Keratinocyte (primary cell): ENCODE measurements around the gene CMTM2. TPM values are rescaled to one million over a fixed set of nuclear protein-coding genes. Genes with fewer than 3 reads are reported as not detected.

Experiments
- DNase-seq: peaks from one replicate; pipeline ENCODE4 v3.0.0-alpha.2; 2011; ENCODE audit warnings: low read depth, missing footprints, low spot score
- FAIRE-seq: peaks from 2 replicates; lab custom pipeline; 2011; peaks lifted over from hg19 to GRCh38; lab: Jason Lieb, UNC
- H2AFZ ChIP-seq: 2 replicates; pipeline ENCODE4 v1.6.0; 2012; ENCODE audit warnings: low read length, control low read depth, inconsistent platforms; ENCODE audit not compliant: control insufficient read depth
- H3K27ac ChIP-seq: 2 replicates; pipeline ENCODE4 v1.5.1; 2011; ENCODE audit warnings: low read length; ENCODE audit not compliant: control insufficient read depth, insufficient read depth
- H3K27me3 ChIP-seq: 3 replicates; pipeline ENCODE4 v1.6.0; 2011; ENCODE audit warnings: low read length; ENCODE audit not compliant: control insufficient read depth, insufficient read depth; ENCODE audit errors: extremely low read depth
- H3K36me3 ChIP-seq, 2 experiments: 2 replicates in 1 of 2; 3 replicates in 1 of 2; pipeline ENCODE4 v1.5.1; 2011; ENCODE audit warnings: low read length in 2 of 2, mild to moderate bottlenecking in 1 of 2; ENCODE audit not compliant: control insufficient read depth in 2 of 2, insufficient read depth in 2 of 2; ENCODE audit errors: extremely low read depth in 1 of 2
- H3K4me1 ChIP-seq: 3 replicates; pipeline ENCODE4 v1.5.1; 2011; ENCODE audit warnings: low read length; ENCODE audit not compliant: control insufficient read depth, insufficient read depth; ENCODE audit errors: extremely low read depth
- H3K4me2 ChIP-seq: 3 replicates; pipeline ENCODE4 v1.6.0; 2011; ENCODE audit warnings: low read depth, low read length; ENCODE audit not compliant: control insufficient read depth, insufficient read depth; ENCODE audit errors: extremely low read depth
- H3K4me3 ChIP-seq, 3 experiments: fragments of 200-600 bp in 1 of 3; sonication (generic) in 1 of 3; 2 replicates in 2 of 3; 3 replicates in 1 of 3; pipeline ENCODE4 v1.5.1; 2011 to 2016; ENCODE audit warnings: low read length in 3 of 3, mild to moderate bottlenecking in 3 of 3, control low read depth in 2 of 3, inconsistent platforms in 1 of 3, low read depth in 1 of 3, mixed read lengths in 1 of 3, mixed run types in 1 of 3, moderate library complexity in 1 of 3; ENCODE audit not compliant: control insufficient read depth in 2 of 3, insufficient read depth in 2 of 3; ENCODE audit errors: extremely low read depth in 1 of 3
- H3K79me2 ChIP-seq: 2 replicates; pipeline ENCODE4 v1.6.0; 2012; ENCODE audit warnings: low read length; ENCODE audit not compliant: control insufficient read depth, insufficient read depth
- H3K9ac ChIP-seq: 3 replicates; pipeline ENCODE4 v1.6.0; 2011; ENCODE audit warnings: low read length; ENCODE audit not compliant: control insufficient read depth, insufficient read depth; ENCODE audit errors: extremely low read depth
- H3K9me1 ChIP-seq: 3 replicates; pipeline ENCODE4 v1.6.0; 2011; ENCODE audit warnings: low read length; ENCODE audit not compliant: control insufficient read depth, insufficient read depth; ENCODE audit errors: extremely low read depth
- H3K9me3 ChIP-seq: 2 replicates; pipeline ENCODE4 v1.5.1; 2012; ENCODE audit warnings: low read depth, low read length; ENCODE audit not compliant: control insufficient read depth
- H4K20me1 ChIP-seq: 3 replicates; pipeline ENCODE4 v1.6.0; 2011; ENCODE audit warnings: low read length; ENCODE audit not compliant: control insufficient read depth, insufficient read depth; ENCODE audit errors: extremely low read depth
- CTCF ChIP-seq, 3 experiments: IDR thresholded peaks in 1 of 3; conservative IDR thresholded peaks in 1 of 3; optimal IDR thresholded peaks in 1 of 3; 2 replicates in 2 of 3; 3 replicates in 1 of 3; pipeline versions ENCODE3 to v1.5.1; 2011; ENCODE audit warnings: low read length in 3 of 3, mild to moderate bottlenecking in 3 of 3, moderate library complexity in 2 of 3, control low read depth in 1 of 3, inconsistent platforms in 1 of 3; ENCODE audit not compliant: insufficient read depth in 2 of 3; ENCODE audit errors: extremely low read depth in 1 of 3
- EZH2 ChIP-seq: IDR thresholded peaks from one replicate; pipeline ENCODE4 v1.6.1; 2012; ENCODE audit warnings: inconsistent platforms, mild to moderate bottlenecking, low read length, moderate library complexity
- dilution Hi-C: fragments of 300-500 bp; cut with MboI; formaldehyde crosslinking; loops from one replicate; pipeline ENCODE4 v1.7.0; 2020; ENCODE audit warnings: low sequenced_read_pairs; ENCODE audit not compliant: extremely low pct_ligation_motif_present
- polyA plus RNA-seq, 5 experiments: library from polyadenylated mRNA; depleted of rRNA in 3 of 5; stranded (reverse) in 3 of 5; stranded (forward) in 1 of 5; unstranded in 1 of 5; fragments of >200 nt; gene quantifications; 1 replicate in 1 of 5; 2 replicates in 3 of 5; 3 replicates in 1 of 5; pipeline versions ENCODE4 v1.2.1 to v1.2.3, GENCODE V29; 2011 to 2012; ENCODE audit warnings: missing spikeins in 2 of 5, low read depth in 1 of 5, low replicate concordance in 1 of 5

CMTM2 gene
- polyA plus RNA-seq, 1 donor (not counting 4 experiments of a cell fraction or from before 2014, with no cell fraction given) = not detected

- dilution Hi-C loops = no loop called here
- H3K36me3 ChIP-seq = peaks cover 3 to 13% of the 10 kb centered on the region in 2 experiments
- no peaks in the 10 kb centered on the region for H3K9me1 ChIP-seq
- H3K4me2 ChIP-seq = no peak overlapping the region
- H3K4me1 ChIP-seq = peaks cover 24% of the 10 kb centered on the region
- no peak overlapping the region for H3K9ac ChIP-seq
- no peaks in the 10 kb centered on the region for H4K20me1 ChIP-seq
- H3K27ac ChIP-seq = no peak overlapping the region
- no peaks in the 10 kb centered on the region for H3K79me2 ChIP-seq
- no peaks in the 10 kb centered on the region for H3K9me3 ChIP-seq
- no peak for FAIRE-seq
- no peak overlapping the region for H3K4me3 ChIP-seq
- H3K27me3 ChIP-seq = no peaks in the 10 kb centered on the region
- no peak overlapping the region for H2AFZ ChIP-seq
- TF ChIP-seq CTCF (optimal IDR thresholded peaks at IDR 0.05 in 1 of 3, IDR thresholded peaks at IDR 0.05 in 1 of 3, conservative IDR thresholded peaks at IDR 0.05 in 1 of 3; ENCODE audit: extremely low read depth in 1 of 3, insufficient read depth in 2 of 3, low read length in 3 of 3) = no peak
- TF ChIP-seq EZH2 = no peak
- DNase-seq = no peak
These were observed 41.1 kb downstream of the CMTM2 start for GRCh38 chr16:66620429-66620795.

GRCh38 chr16:66621973-66622372 is 42.7 kb downstream of the CMTM2 start:
- H3K27ac ChIP-seq = no peak overlapping the region
- no peaks in the 10 kb centered on the region for H3K9me1 ChIP-seq
- H3K36me3 ChIP-seq = peaks cover 3 to 9% of the 10 kb centered on the region in 2 experiments
- no peak overlapping the region for H3K4me3 ChIP-seq
- no peak for TF ChIP-seq CTCF (optimal IDR thresholded peaks at IDR 0.05 in 1 of 3, IDR thresholded peaks at IDR 0.05 in 1 of 3, conservative IDR thresholded peaks at IDR 0.05 in 1 of 3; ENCODE audit: extremely low read depth in 1 of 3, insufficient read depth in 2 of 3, low read length in 3 of 3)
- no peak for TF ChIP-seq EZH2
- H4K20me1 ChIP-seq = no peaks in the 10 kb centered on the region
- H3K27me3 ChIP-seq = no peaks in the 10 kb centered on the region
- H3K4me1 ChIP-seq = peaks cover 30% of the 10 kb centered on the region
- no peak for FAIRE-seq
- H3K79me2 ChIP-seq = no peaks in the 10 kb centered on the region
- H3K9ac ChIP-seq = no peak overlapping the region
- H3K9me3 ChIP-seq = no peaks in the 10 kb centered on the region
- no peak overlapping the region for H3K4me2 ChIP-seq
- H2AFZ ChIP-seq = no peak overlapping the region
- no peak for DNase-seq
- dilution Hi-C loops = no loop called here
